SK-N-SH treated with all-trans-retinoic acid at 6 μM for 48 hours (cell line): Measurements from ENCODE around the gene SDK2.

Experiments
- ARNTL ChIP-seq: fragments of 450-650 bp; formaldehyde crosslinking; IDR thresholded peaks from 2 replicates; pipeline ENCODE4 v1.5.0; 2020; ENCODE audit warnings: low read depth, mild to moderate bottlenecking, moderate library complexity, borderline replicate concordance
- ISL1 ChIP-seq: fragments of 250-450 bp; sonication (Bioruptor Pico); IDR thresholded peaks from 2 replicates; pipeline ENCODE4 v2.1.2; 2022; ENCODE audit warnings: mild to moderate bottlenecking, moderate library complexity
- OSR1 ChIP-seq: fragments of 250-450 bp; sonication (Bioruptor Pico); IDR thresholded peaks from 2 replicates; pipeline ENCODE4 v1.8.0; 2022; ENCODE audit warnings: moderate library complexity, mild to moderate bottlenecking, inconsistent platforms
- PPARA ChIP-seq: fragments of 250-450 bp; sonication (Bioruptor Pico); IDR thresholded peaks from 2 replicates; pipeline ENCODE4 v1.5.0; 2020; ENCODE audit warnings: mild to moderate bottlenecking, borderline replicate concordance
- ZC3H10 ChIP-seq: fragments of 250-450 bp; sonication (Bioruptor Pico); IDR thresholded peaks from 2 replicates; pipeline ENCODE4 v1.5.1; 2021; ENCODE audit warnings: mild to moderate bottlenecking, moderate library complexity
- ZFP3 ChIP-seq: fragments of 250-450 bp; sonication (Bioruptor Pico); IDR thresholded peaks from 2 replicates; pipeline ENCODE4 v1.5.0; 2020; ENCODE audit warnings: mild to moderate bottlenecking, moderate library complexity
- ZFP30 ChIP-seq: fragments of 450-650 bp; formaldehyde crosslinking; IDR thresholded peaks from 2 replicates; pipeline ENCODE4 v1.5.0; 2022; ENCODE audit warnings: mild to moderate bottlenecking, moderate library complexity
- TF ChIP-seq, protein P1 (sequence below): fragments of 250-450 bp; sonication (Bioruptor Pico); IDR thresholded peaks from 2 replicates; pipeline ENCODE4 v1.5.1; 2020; ENCODE audit warnings: low read depth, mild to moderate bottlenecking, moderate library complexity
- TF ChIP-seq, protein P2 (sequence below): fragments of 250-450 bp; sonication (Bioruptor Pico); IDR thresholded peaks from 2 replicates; pipeline ENCODE4 v1.8.0; 2020; ENCODE audit warnings: mild to moderate bottlenecking, moderate library complexity, borderline replicate concordance

DNA sequence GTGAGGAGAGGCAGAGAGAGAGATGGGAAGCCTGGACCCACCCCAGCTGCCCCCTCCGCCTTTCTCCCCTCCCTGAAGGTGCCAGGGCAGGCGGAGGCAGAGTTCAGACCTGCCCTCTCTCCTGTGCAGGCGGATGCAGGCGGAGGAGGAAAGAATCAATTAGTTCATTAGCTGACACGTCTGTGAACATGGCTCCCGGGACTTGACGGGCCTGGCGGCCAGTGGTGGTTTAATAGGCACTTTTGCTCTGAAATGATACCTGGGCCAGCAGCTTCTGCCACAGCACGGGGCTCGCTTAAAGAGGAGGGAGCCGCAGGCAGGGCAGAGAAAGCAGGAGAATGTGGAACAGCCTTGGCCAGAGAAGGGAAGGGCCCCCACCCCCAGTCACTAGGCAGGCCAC lies 98.1 kb downstream of the SDK2 start:
- no peak for TF ChIP-seq PPARA (CRISPR knock-in tag)
- TF ChIP-seq ISL1: no peak
- TF ChIP-seq OSR1: no peak
- no peak for TF ChIP-seq ARNTL (CRISPR knock-in tag)
- TF ChIP-seq ZFP3 (CRISPR knock-in tag): no peak
- TF ChIP-seq, protein P1, sequence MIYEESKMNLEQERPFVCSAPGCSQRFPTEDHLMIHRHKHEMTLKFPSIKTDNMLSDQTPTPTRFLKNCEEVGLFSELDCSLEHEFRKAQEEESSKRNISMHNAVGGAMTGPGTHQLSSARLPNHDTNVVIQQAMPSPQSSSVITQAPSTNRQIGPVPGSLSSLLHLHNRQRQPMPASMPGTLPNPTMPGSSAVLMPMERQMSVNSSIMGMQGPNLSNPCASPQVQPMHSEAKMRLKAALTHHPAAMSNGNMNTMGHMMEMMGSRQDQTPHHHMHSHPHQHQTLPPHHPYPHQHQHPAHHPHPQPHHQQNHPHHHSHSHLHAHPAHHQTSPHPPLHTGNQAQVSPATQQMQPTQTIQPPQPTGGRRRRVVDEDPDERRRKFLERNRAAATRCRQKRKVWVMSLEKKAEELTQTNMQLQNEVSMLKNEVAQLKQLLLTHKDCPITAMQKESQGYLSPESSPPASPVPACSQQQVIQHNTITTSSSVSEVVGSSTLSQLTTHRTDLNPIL: no peak
- no peak for TF ChIP-seq ZFP30 (CRISPR knock-in tag)
- TF ChIP-seq, protein P2, sequence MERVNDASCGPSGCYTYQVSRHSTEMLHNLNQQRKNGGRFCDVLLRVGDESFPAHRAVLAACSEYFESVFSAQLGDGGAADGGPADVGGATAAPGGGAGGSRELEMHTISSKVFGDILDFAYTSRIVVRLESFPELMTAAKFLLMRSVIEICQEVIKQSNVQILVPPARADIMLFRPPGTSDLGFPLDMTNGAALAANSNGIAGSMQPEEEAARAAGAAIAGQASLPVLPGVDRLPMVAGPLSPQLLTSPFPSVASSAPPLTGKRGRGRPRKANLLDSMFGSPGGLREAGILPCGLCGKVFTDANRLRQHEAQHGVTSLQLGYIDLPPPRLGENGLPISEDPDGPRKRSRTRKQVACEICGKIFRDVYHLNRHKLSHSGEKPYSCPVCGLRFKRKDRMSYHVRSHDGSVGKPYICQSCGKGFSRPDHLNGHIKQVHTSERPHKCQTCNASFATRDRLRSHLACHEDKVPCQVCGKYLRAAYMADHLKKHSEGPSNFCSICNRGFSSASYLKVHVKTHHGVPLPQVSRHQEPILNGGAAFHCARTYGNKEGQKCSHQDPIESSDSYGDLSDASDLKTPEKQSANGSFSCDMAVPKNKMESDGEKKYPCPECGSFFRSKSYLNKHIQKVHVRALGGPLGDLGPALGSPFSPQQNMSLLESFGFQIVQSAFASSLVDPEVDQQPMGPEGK (CRISPR knock-in tag): no peak
- no peak for TF ChIP-seq ZC3H10 (CRISPR knock-in tag)
